HUES48 (cell line): Measurements from ENCODE around the gene CBR4.

Experiments used
- H3K27ac ChIP-seq: one replicate; pipeline ENCODE4 v1.7.0; 2013; ENCODE audit warnings: low read depth, low read length, inconsistent platforms
- H3K27me3 ChIP-seq: 2 replicates; pipeline ENCODE4 v1.6.1; 2013; ENCODE audit warnings: mild to moderate bottlenecking, low read length; ENCODE audit not compliant: control insufficient read depth, insufficient read depth
- H3K36me3 ChIP-seq: 2 replicates; pipeline ENCODE4 v1.6.1; 2013; ENCODE audit warnings: low read length; ENCODE audit not compliant: control insufficient read depth, insufficient read depth
- H3K4me1 ChIP-seq: 2 replicates; pipeline ENCODE4 v1.6.1; 2013; ENCODE audit warnings: mild to moderate bottlenecking, low read length; ENCODE audit not compliant: control insufficient read depth, insufficient read depth
- H3K4me3 ChIP-seq: 2 replicates; pipeline ENCODE4 v1.5.1; 2013; ENCODE audit warnings: mild to moderate bottlenecking, low read depth, low read length
- H3K9ac ChIP-seq: 2 replicates; pipeline ENCODE4 v1.6.1; 2013; ENCODE audit warnings: mild to moderate bottlenecking, low read depth, low read length, moderate library complexity
- H3K9me3 ChIP-seq: 2 replicates; pipeline ENCODE4 v1.6.1; 2013; ENCODE audit warnings: low read length; ENCODE audit not compliant: control insufficient read depth, insufficient read depth

The CBR4 gene

DNA sequence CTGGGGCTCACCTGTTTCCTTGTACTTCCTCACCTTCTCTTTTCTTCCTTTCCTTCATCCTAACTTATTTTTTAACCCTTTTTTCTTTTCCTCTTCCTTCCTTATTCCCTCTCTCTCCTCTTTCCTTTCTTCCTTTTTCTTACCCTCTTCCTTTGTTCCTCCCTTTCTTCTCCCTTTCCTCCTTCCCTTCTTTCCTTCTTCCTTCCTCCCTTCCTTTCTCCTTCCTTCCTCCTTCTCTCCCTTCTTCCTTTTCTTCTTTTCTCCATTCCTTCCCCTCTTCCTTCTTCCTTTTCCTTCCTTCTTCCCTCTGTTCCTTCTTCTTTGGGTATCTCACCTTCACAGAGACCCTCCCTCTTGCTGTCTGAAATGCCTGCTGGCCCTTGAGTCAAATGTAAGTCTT is 22.1 kb upstream of the CBR4 start:
- no peak overlapping the region for H3K9ac ChIP-seq
- peaks cover 10% of the 10 kb centered on the region for H3K4me1 ChIP-seq
- H3K4me3 ChIP-seq: no peak overlapping the region
- no peak overlapping the region for H3K27ac ChIP-seq
- H3K9me3 ChIP-seq: no peaks in the 10 kb centered on the region
- H3K27me3 ChIP-seq: no peaks in the 10 kb centered on the region
- H3K36me3 ChIP-seq: no peaks in the 10 kb centered on the region

DNA sequence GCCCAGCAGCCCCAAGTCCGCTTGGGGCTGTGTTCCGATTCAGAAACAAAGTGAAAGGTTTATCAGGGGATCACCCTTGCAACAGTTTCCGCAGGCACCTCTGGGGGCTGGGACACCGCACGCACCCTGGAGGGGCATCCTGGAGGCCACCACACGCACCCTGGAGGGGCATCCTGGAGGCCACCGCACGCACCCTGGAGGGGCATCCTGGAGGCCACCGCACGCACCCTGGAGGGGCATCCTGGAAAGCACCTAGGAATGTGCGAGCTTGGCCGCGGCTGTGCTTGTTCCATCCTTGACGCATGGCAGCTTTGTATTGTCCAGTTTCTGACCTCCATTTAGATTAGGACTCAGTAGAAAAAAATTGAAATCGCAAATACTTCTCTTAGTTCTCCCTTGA is 21.3 kb upstream of the CBR4 start:
- H3K4me3 ChIP-seq: no peak overlapping the region
- H3K9ac ChIP-seq: no peak overlapping the region
- no peak overlapping the region for H3K27ac ChIP-seq
- no peaks in the 10 kb centered on the region for H3K9me3 ChIP-seq
- no peaks in the 10 kb centered on the region for H3K27me3 ChIP-seq
- H3K4me1 ChIP-seq: peaks cover 10% of the 10 kb centered on the region
- H3K36me3 ChIP-seq: no peaks in the 10 kb centered on the region

DNA sequence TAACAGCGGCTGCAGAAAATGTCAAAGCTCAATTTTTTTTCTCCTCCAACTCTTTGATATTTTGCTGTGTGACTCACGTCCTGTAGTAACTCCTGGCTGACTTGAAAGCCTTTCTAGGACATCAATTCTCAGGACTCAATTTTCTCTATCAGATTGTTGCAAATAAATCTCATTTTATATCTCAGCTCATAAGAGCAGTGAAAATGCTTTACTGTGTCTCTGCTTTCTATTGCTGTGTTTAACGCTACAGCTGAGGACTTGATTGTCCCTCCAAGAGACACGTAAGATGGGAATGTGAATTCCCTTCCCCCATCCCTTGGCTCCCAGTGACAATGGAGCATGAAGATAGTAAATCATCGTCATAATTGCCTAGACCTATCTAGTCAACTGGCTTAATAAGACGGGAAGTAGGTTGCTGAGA is 20.5 kb upstream of the CBR4 start:
- Histone ChIP-seq H3K9me3 (no peaks in the 10 kb centered on the region), H3K9ac (no peak overlapping the region), H3K4me3 (no peak overlapping the region; the same call in 1 of the 2 replicates), H3K27me3 (no peaks in the 10 kb centered on the region), H3K36me3 (no peaks in the 10 kb centered on the region), H3K4me1 (peaks cover 10% of the 10 kb centered on the region), H3K27ac (no peak overlapping the region)

DNA sequence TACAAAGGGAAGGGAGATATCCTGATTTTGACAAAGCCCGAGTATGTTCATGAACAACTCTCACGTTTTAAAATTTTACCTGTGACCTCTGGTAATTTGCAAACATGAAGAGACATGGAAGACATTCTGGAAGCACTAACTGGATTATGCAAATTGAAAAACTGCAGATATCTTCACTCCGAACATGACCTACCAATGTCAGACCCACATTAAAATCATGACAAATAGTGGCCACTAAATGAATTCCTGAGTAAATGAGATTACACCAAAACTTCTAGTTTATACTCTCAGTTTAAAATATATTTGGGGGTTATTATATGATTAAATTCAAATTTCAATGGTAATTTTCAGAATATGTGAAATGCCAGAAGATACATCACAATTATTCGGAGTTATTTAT is 19.9 kb upstream of the CBR4 start:
- Histone ChIP-seq H3K27ac (no peak overlapping the region), H3K4me1 (peaks cover 10% of the 10 kb centered on the region), H3K27me3 (no peaks in the 10 kb centered on the region), H3K9ac (no peak overlapping the region), H3K4me3 (no peak overlapping the region), H3K9me3 (no peaks in the 10 kb centered on the region), H3K36me3 (no peaks in the 10 kb centered on the region)

DNA sequence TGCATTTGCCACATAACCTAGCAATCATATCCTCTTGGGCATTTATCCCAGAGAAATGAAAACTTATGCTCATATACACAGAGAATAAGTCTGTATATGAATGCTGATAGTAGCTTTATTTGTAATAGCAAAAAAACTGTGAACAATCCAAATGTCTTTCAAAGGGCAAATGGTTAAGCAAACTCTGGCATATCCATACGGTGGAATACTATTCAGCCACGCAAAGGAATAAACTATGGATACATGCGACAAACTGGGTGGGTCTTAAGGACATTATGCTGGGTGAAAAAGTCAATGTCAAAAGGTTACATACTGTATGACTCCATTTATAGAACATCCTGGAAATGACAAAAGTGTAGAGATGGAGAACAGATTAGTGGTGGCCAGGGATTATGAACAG is 17.6 kb upstream of the CBR4 start:
- no peak overlapping the region for H3K27ac ChIP-seq
- no peak overlapping the region for H3K4me3 ChIP-seq
- H3K9ac ChIP-seq: no peak overlapping the region
- H3K4me1 ChIP-seq: peaks cover 10% of the 10 kb centered on the region
- no peaks in the 10 kb centered on the region for H3K9me3 ChIP-seq
- no peaks in the 10 kb centered on the region for H3K27me3 ChIP-seq
- H3K36me3 ChIP-seq: no peaks in the 10 kb centered on the region

DNA sequence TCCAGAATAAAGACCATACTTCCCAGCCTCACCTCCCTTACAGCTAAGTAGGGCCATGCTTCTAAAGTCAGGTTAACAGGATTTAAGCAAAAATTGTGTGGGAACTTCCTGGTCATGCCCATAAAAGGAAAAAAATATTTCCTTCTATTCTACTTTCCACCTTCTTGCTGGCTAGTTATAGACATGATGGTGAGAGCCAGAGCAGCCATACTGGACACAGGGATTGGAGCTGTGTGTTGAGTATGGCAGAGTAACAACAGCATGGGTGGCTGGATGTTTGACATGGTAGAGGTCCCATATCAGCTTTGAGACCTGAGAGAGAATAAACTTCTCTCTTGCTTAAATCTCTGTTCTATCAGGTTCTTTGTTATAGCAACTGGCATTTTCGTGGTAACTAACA is 15.1 kb upstream of the CBR4 start:
- Histone ChIP-seq H3K36me3 (no peaks in the 10 kb centered on the region), H3K4me1 (no peaks in the 10 kb centered on the region), H3K27ac (no peak overlapping the region), H3K4me3 (no peak overlapping the region), H3K9me3 (no peaks in the 10 kb centered on the region), H3K27me3 (no peaks in the 10 kb centered on the region), H3K9ac (no peak overlapping the region)

DNA sequence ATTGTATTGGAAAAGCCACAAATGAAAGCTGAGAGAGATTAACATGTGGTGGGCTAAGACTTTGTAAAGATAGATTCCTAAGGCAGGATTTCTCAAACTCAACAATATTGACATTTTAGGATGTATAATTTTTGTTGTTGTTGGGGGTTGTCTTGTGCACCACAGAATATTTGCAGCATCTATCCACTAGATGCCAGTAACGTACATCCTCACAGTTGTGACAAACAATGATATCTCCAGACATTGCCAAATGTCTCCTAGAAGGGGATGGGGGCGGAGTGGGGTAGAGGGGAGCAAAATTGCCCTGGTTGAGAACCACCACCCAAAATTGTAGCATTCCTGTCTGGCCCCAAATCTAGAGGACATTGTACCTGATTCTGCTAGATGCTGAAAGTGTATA is 14.7 kb upstream of the CBR4 start:
- H3K4me1 ChIP-seq: no peaks in the 10 kb centered on the region
- no peak overlapping the region for H3K27ac ChIP-seq
- no peak overlapping the region for H3K4me3 ChIP-seq
- no peak overlapping the region for H3K9ac ChIP-seq
- H3K9me3 ChIP-seq: no peaks in the 10 kb centered on the region
- no peaks in the 10 kb centered on the region for H3K27me3 ChIP-seq
- H3K36me3 ChIP-seq: no peaks in the 10 kb centered on the region

DNA sequence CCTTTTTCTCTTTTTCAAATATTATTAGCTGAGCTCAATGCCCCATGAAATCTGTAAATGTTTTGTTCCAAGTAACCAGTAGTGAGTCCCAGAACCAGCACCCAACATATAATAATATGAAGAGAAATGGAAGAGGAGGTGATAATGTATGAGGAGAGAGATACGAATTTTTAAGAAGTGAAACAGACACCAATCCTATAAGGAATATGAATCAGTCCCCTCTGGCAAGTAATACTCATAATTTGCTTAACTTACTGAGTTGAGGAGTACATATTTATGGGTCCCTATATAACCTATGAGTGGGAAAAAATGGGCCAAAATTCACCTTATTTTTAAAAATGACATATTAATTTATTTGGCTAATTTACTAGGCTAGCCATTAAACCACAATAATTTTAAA is 8.4 kb upstream of the CBR4 start:
- Histone ChIP-seq H3K27me3 (no peaks in the 10 kb centered on the region), H3K36me3 (no peaks in the 10 kb centered on the region), H3K9me3 (no peaks in the 10 kb centered on the region), H3K4me3 (no peak overlapping the region), H3K4me1 (peaks cover 14% of the 10 kb centered on the region), H3K9ac (no peak overlapping the region; the same call in 1 of the 2 replicates), H3K27ac (no peak overlapping the region)

DNA sequence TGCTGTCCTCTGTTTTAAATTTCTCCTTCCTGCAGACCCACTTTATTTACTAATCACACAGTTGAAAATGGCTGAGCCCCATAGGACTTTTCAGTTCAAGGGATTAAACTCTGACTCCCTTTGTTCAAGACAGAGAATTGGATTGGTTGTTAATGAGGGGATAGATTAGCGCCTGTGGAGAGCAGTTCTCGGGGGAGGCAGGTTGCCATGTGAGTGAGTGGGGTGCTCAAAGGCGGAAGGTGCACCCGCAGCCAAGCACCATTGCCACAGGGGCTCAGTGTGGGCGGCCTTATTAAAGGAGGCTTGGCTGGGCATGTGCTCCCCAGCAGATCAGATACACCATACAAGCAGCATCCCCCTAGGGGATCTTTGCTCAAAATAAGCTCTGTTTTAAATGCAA is 7.9 kb upstream of the CBR4 start:
- H3K36me3 ChIP-seq: no peaks in the 10 kb centered on the region
- peak overlapping the region; percentile 70 for H3K27ac ChIP-seq
- H3K27me3 ChIP-seq: no peaks in the 10 kb centered on the region
- H3K4me3 ChIP-seq: no peak overlapping the region
- H3K9ac ChIP-seq: no peak overlapping the region; the same call in 1 of the 2 replicates
- no peaks in the 10 kb centered on the region for H3K9me3 ChIP-seq
- peaks cover 14% of the 10 kb centered on the region for H3K4me1 ChIP-seq

DNA sequence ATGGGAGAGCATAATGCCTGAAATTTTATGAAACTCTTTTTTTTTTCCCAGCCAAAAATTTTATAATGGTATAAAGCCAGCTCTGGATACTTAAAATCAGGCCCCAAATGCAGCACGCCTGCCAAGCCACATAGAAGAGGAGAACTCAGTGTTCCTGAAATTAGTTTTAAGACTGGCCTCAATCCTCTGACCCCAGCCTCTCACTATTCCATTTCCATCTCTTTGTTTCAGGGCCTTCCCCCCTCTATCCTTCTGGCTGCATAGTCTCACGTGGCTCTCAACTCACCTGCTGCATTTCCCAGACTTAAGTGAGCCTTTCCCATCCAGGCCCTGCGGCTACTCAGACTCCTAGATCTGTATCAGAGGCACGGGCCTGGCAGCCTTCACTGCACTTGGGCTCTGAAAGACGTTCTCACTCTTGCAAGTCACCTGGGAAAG is 5.2 kb upstream of the CBR4 start:
- Histone ChIP-seq H3K27me3 (no peaks in the 10 kb centered on the region), H3K27ac (no peak overlapping the region), H3K9ac (no peak overlapping the region), H3K36me3 (no peaks in the 10 kb centered on the region), H3K4me1 (peaks cover 14% of the 10 kb centered on the region), H3K9me3 (no peaks in the 10 kb centered on the region), H3K4me3 (no peak overlapping the region)

DNA sequence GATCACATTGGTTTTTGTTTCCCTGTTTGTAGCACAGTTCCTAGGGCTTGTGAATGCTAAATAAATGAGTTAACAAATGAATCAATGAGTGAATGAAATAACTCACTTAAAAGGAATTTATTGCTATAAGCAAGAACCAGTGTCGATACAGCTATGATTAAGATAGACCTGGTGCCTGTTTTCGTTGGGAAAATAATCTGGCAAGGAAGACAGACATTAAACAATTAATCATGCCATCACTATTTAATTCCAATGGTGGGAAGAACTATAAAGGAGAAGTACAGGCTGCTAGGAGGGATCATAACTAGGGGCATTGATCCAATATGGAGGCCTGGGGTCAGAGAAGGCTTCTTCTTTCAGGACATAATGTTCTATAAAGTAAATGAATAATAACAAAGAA is 4.5 kb upstream of the CBR4 start:
- H3K4me1 ChIP-seq: peaks cover 14% of the 10 kb centered on the region
- no peaks in the 10 kb centered on the region for H3K9me3 ChIP-seq
- H3K27me3 ChIP-seq: no peaks in the 10 kb centered on the region
- H3K27ac ChIP-seq: no peak overlapping the region
- no peak overlapping the region for H3K4me3 ChIP-seq
- H3K9ac ChIP-seq: no peak overlapping the region
- H3K36me3 ChIP-seq: no peaks in the 10 kb centered on the region

DNA sequence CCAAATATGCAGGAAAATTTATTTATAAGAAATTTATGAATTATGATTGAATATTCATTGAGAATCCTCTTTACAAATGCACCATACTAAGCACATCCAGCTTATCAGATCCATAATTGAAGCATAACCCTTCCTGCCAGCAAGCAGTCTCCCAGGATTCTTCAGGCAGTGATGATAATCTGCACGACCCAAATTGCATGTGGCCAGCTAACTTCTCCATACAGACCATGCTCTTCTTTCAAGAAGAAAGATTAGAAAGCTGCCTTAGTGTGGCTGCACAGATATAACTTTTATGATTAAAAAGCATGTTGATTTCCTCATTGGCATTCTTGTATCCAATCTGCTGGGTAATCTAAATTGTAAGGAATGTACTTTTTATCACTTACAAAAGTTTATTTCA is 3.3 kb upstream of the CBR4 start:
- Histone ChIP-seq H3K9me3 (no peaks in the 10 kb centered on the region), H3K36me3 (no peaks in the 10 kb centered on the region), H3K9ac (no peak overlapping the region), H3K27ac (no peak overlapping the region), H3K4me1 (peaks cover 22% of the 10 kb centered on the region), H3K4me3 (no peak overlapping the region), H3K27me3 (no peaks in the 10 kb centered on the region)
